NCI-H2107 (cell line): Measurements from ENCODE around the gene MYH16.
"Not testable (repeated sequence)": the region's sequence is repeated elsewhere in the genome, so short reads cannot be mapped to it uniquely, and the experiment has no call there.

Experiments used
- DNase-seq: peaks from one replicate; lab custom pipeline; 2025; lab: John Stamatoyannopoulos, UW

The MYH16 gene

GRCh38 chr7:99272476-99273045 lies at the start of gene MYH16:
Gene MYH16 (plus strand): TSS chr7:99272839.
- DNase-seq, result no peak

DNA sequence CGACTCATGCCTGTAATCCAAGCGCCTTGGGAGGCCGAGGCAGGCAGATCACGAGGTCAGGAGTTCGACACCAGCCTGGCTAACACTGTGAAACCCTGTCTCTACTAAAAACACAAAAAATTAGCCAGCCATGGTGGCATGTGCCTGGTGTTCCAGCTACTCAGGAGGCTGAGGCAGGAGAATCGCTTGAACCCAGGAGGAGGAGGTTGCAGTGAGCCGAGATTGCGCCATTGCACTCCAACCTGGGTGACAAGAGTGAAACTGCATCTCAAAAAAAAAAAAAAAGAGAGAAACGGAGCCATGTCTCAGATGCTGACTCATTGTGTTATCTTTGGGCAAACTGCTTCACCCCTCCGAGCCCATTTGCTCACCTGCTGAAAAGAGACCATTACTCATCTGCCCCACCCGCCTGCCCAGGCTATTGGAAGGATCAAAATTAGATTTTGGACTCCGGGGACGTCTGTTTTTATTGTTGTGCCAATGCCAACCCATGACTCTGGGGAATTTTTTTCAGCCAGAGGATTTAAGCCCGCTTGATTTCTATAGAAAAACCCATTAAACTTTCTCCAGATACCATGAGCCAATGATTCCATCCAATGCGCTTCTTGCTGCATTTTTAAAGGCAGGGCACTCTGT lies 48.3 kb upstream of the MYH16 start:
- DNase-seq, result not testable (repeated sequence)

GRCh38 chr7:99224899-99225265 lies 47.8 kb upstream of the MYH16 start:
- DNase-seq, result no peak

GRCh38 chr7:99229234-99229633 lies 43.4 kb upstream of the MYH16 start:
- DNase-seq, result no peak

DNA sequence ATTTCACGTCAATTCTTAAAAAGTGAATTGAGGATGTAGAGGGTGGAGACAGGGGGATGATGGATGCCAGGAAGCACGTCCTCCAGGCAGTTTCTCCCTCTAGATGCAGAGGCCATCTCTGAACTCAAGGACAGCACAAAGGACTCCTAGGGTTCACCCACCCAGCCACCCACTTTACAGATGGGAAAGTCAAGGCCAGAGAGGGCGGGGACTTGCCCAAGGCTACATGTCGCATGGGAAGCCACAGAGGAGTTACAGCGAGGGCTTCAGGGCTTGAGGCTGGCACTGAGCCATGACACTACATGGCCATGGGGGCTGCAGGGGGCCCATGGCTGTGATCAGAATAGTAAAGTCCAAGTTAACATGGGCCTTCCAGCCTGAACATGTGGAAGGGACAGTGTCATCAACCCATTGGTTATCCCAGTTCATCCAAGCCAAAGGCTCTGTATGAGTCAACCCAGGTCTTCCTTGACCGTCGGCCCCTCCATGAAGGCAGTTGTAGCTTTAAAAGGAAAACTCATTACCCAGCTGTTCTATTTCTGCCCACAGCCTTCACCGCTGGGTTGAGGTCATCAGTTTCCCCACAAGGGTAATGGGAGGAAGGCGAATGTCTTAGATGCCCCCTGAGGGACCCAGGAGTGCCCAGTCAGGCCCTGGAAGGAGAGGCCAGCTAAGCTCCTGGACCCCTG lies 40.4 kb upstream of the MYH16 start:
- DNase-seq, result no peak

DNA sequence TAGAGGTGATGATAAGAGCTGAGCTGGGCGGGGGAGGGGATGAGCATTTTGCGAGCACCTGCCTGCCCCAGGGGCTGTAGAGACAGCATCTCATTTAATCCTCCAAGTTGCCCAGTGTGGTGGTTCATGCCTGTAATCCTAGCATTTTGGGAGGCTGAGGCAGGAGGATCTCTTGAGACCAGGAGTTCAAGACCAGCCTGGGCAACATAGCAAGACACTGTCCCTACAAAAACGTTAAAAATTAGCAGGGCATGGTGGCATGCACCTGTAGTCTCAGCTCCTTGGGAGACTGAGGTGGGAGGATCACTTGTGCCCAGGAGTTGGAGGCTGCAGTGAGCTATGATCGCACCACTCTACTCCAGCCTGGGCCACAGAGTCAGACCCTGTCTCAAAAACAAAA lies 39.7 kb upstream of the MYH16 start:
- not testable (repeated sequence) for DNase-seq

- DNase-seq, result no peak
Observed at GRCh38 chr7:99234185-99234584, 38.5 kb upstream of the MYH16 start.

- no peak for DNase-seq
Observed at GRCh38 chr7:99235925-99236324, 36.7 kb upstream of the MYH16 start.

GRCh38 chr7:99237876-99238275 lies 34.8 kb upstream of the MYH16 start:
- not testable (repeated sequence) for DNase-seq

- no peak for DNase-seq
Observed at GRCh38 chr7:99238558-99239341, 33.9 kb upstream of the MYH16 start.

- DNase-seq, result no peak
Observed at GRCh38 chr7:99242682-99243081, 30.0 kb upstream of the MYH16 start.

DNA sequence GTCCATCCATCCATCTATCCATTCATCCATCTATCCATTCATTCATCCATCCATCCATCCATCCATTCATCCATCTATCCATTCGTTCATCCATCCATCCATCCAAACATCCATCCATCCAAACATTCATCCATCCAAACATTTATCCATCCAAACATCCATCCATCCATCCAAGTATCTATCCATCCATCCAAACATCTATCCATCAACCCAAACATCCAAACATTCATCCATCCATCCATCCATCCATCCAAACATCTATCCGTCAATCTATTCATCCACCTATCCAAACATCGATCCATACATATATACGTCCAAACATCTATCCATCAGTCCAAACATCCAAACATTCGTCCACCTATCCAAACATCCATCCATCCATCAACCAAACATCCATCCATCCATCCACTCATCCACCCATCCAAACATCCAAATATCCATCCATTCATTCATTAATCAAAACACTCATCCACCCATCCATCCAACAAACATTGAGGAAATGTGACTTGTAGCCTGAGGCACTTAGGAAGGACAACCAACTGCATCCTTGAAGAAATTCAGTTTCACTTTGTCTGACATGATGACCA lies 28.8 kb upstream of the MYH16 start:
- no peak for DNase-seq

DNA sequence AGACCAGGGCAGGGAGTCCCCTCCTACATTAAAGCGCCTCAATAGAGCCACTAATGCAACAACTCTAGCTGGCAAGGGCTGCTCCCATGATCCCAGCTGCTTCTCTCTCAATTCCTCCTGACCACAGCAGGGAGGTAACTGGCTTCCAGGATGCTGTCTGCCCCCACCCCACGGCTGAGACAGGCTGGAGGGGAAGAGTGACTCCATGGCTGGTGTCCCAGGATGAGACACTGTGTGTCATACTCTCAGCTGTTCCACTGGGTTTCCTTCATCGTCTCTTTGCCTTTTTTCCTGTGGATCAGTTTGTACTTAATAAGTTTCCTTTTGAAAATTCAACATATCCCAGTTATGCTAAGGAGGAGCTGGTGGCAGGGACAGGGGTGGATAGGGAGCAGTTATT lies 27.7 kb upstream of the MYH16 start:
- no peak for DNase-seq

DNA sequence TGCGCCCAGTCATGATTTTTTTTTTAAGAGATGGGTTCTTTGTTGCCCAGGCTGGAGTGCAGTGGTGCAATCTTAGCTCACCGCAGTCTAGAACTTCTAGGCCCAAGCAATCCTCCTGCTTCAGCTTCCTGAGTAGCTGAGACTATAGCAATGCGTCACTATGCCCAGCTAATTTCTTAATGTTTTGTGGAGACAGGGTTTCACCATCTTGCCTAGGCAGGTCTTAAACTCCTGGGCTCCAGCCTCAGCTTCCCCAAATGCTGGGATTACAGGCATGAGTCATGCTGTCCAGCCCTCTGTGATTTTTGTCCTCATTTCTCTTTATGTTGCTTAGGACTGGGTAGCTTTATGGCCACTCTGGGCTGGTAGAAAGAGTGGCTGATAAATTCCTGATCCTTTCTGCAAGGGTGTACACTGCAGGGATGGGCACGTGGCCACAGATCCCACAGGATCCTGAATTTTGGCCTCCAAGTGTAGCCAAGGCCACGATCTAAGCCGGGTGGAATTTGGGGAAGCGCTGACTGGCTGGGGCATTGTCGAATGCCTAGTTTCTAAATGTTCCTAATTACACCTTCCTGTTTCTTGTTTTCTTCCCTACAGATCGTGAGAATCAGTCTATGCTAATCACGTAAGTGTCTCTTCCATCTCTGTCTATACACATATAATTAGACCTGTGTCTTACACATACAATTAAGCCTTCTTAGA lies 24.1 kb upstream of the MYH16 start:
- no peak for DNase-seq

- no peak for DNase-seq
Observed at GRCh38 chr7:99249985-99250575, 22.6 kb upstream of the MYH16 start.

DNA sequence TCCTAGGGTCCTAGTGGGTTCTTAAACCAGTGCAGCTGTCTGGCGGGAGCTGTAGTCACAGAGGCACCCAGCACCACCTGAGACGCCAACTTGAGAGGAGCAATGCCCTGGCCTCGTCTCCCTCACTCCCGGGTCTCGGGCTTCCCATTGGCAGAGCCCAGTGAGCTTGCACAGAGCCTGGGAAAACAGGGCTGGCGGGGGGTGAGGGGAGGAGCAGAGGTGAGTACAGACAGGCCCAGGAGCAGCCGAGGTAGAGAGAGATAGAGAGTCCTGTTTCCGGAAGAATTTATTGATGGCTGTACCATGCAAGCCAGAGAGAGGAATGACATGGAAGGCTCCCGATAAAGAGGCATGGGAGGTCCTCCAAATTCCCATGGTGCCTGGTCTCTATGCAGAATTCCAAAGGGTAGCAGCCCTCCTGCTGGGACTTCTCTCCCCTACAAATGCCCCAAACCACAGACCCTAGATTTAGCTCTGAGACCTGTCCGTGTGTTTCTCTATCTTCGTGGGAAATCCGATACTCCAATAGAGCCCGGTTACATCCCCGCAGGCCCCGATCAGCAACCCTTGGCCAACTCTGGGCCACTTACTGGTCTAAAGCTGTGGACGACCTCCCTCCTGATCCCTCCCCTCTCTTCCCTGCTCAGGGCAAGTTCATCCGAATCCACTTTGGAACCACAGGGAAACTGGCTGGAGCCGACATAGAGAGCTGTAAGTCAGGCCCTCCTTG lies 20.3 kb upstream of the MYH16 start:
- no peak for DNase-seq

DNA sequence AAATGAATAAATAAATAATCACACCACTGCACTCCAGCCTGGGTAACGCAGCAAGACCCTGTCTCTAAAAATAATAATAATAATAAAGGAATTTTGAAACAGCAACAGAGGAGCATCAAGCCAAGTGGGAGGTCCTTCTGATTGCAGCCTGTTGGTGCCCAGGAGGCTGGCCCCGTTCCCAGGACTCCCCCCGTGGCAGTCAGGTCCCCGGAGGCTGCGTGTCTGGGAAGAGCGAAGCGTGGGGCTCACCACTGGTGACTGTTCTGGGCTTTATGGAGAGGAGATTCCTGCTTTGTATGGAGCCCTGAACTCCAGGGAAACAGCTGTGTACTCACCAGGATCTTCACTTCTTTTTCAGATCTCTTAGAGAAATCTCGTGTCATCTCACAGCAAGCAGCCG lies 19.3 kb upstream of the MYH16 start:
- DNase-seq, result no peak

DNA sequence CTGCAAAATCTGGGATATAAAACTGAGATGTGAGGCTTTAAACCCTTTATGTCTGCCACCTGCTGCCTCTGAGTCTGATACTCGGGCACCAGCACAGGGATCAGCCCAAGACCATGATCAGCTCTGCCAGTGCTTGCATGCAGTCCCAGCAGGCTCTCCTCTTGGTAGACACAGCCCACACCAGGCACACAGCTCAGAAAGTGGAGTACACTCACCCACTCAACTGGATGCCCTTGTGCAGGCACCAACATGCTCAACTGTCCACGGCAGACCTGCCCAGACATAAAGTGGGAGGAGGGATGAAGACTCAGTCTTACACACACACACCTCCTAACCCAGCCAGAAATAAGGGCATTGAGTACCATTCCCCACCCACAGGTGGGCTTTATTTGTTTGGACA lies 18.2 kb upstream of the MYH16 start:
- DNase-seq, result no peak

DNA sequence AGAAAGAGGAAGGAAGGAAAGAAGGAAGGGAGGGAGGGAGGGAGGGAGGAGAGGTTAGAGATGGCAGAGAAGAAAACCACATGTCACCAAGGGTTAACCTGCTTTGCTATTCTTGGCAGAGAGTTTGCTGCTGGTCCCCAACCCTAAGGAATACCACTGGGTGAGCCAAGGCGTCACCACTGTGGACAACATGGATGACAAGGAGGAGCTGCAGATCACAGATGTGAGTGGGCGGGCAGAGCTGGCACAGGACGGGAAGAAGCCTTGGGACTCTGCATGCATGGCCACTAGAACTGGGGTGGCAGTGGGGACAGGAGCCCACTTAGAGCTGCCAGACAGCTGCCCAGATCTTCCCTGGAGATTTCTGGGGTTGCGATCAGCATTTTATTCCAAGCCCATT lies 17.2 kb upstream of the MYH16 start:
- no peak for DNase-seq

GRCh38 chr7:99257065-99257464 lies 15.6 kb upstream of the MYH16 start:
- DNase-seq, result no peak

DNA sequence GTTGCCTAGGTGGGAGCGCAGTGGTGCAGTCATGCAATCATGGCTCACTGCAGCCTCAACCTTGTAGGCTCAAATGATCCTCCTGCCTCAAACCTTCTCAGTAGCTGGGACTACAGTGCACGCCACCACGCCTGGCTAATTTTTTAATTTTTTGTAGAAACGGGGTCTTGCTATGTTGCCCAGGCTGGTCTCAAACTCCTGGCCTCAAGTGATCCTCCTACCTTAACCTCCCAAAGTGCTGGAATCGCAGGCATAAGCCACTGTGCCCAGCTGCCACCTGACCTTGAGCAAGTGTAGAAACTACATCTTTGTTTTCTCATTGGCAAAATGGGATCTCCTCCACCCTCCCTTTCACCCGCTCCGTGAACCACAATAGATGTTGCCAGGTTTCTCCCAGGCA lies 15.0 kb upstream of the MYH16 start:
- DNase-seq, result no peak
